PC-3 (cell line): ENCODE measurements around the gene MMRN1. TPM values are rescaled to one million over a fixed set of nuclear protein-coding genes. Genes with fewer than 3 reads are reported as not detected.
"Not testable (repeated sequence)": the region's sequence is repeated elsewhere in the genome, so short reads cannot be mapped to it uniquely, and the experiment has no call there.

Experiments used
- ATAC-seq: fragments of 200-7000 bp; cut with Tn5 transposase; 2 replicates; pipeline ENCODE4 v1.9.1; 2020; ENCODE audit warnings: mild to moderate bottlenecking, moderate library complexity
- BruUV-seq: library from RNA; stranded (reverse); fragments of 400-500 nt; replicated peaks from 2 replicates; lab custom pipeline; 2021; lab: Mats Ljungman, UMichigan
- CTCF ChIA-PET: fragments of 300-600 bp; sonication (Branson Sonifier 250); formaldehyde crosslinking; loops from one replicate; lab custom pipeline; 2022; ENCODE audit warnings: antibody characterized with exemption; lab: Charles Lee
- POLR2A ChIA-PET: fragments of 300-600 bp; sonication (Branson Sonifier 250); formaldehyde crosslinking; loops from one replicate; lab custom pipeline; 2022; ENCODE audit warnings: antibody characterized with exemption; ENCODE audit not compliant: unreplicated experiment; lab: Charles Lee
- DNase-seq: peaks from one replicate; pipeline ENCODE4 v3.0.0-alpha.2; 2015
- H2AFZ ChIP-seq: fragments of 300-600 bp; sonication (generic); 2 replicates; pipeline ENCODE4 v1.6.0; 2016; ENCODE audit warnings: antibody characterized with exemption, low read length
- H3F3A ChIP-seq: fragments of 300-600 bp; sonication (generic); one replicate; pipeline ENCODE4 v1.6.0; 2017; ENCODE audit warnings: antibody characterized with exemption, low read length, control low read depth, mild to moderate bottlenecking; ENCODE audit not compliant: unreplicated experiment
- H3K27ac ChIP-seq: fragments of 300-600 bp; sonication (generic); 2 replicates; pipeline ENCODE4 v1.5.1; 2016; ENCODE audit warnings: mild to moderate bottlenecking, low read length
- H3K27me3 ChIP-seq: fragments of 300-600 bp; sonication (generic); 2 replicates; pipeline ENCODE4 v1.6.1; 2016; ENCODE audit warnings: low read length, mixed read lengths
- H3K36me3 ChIP-seq: fragments of 300-600 bp; sonication (generic); 2 replicates; pipeline ENCODE4 v1.6.1; 2016; ENCODE audit warnings: low read depth, mixed run types, low read length, mixed read lengths
- H3K4me1 ChIP-seq: fragments of 300-600 bp; sonication (generic); 2 replicates; pipeline ENCODE4 v1.5.1; 2016; ENCODE audit warnings: low read length; ENCODE audit not compliant: insufficient read depth
- H3K4me2 ChIP-seq: fragments of 300-600 bp; sonication (generic); 2 replicates; pipeline ENCODE4 v1.6.0; 2016; ENCODE audit warnings: low read length
- H3K4me3 ChIP-seq: fragments of 300-600 bp; sonication (generic); 2 replicates; pipeline ENCODE4 v1.5.1; 2016; ENCODE audit warnings: mild to moderate bottlenecking, low read length, mixed read lengths
- H3K79me2 ChIP-seq: fragments of 300-600 bp; sonication (generic); 2 replicates; pipeline ENCODE4 v1.6.1; 2017; ENCODE audit warnings: low read length, mixed read lengths
- H3K9ac ChIP-seq: fragments of 300-600 bp; sonication (generic); 2 replicates; pipeline ENCODE4 v1.6.0; 2016; ENCODE audit warnings: mild to moderate bottlenecking, low read length
- H3K9me2 ChIP-seq: fragments of 300-600 bp; sonication (generic); replicated peaks from 2 replicates; pipeline ENCODE4 v1.6.1; 2016; ENCODE audit warnings: mixed run types, low read length, mixed read lengths
- H3K9me3 ChIP-seq: fragments of 300-600 bp; sonication (generic); 2 replicates; pipeline ENCODE4 v1.6.1; 2016; ENCODE audit warnings: low read length, mixed read lengths
- H4K20me1 ChIP-seq: fragments of 300-600 bp; sonication (generic); 2 replicates; pipeline ENCODE4 v1.6.1; 2016; ENCODE audit warnings: low read length, mixed read lengths
- EZH2 ChIP-seq: fragments of 300-600 bp; sonication (generic); IDR thresholded peaks from one replicate; pipeline ENCODE4 v1.6.1; 2017; ENCODE audit warnings: antibody characterized with exemption, mild to moderate bottlenecking, low read length; ENCODE audit not compliant: unreplicated experiment
- EZH2phosphoT487 ChIP-seq: fragments of 300-600 bp; sonication (generic); IDR thresholded peaks from 2 replicates; pipeline ENCODE4 v1.6.1; 2018; ENCODE audit warnings: mild to moderate bottlenecking, antibody characterized with exemption, low read length, borderline replicate concordance
- intact Hi-C: fragments of 100-400 bp; cut with micrococcal nuclease; formaldehyde crosslinking; loops from 2 replicates; pipeline ENCODE4 v1.9.0; 2023
- total RNA-seq: library from RNA; depleted of rRNA; stranded (reverse); fragments of >200 nt; gene quantifications from 2 replicates; pipeline ENCODE4 v1.2.3, GENCODE V29; 2014
- TF ChIP-seq, protein P1 (sequence below): fragments of 300-600 bp; sonication (generic); conservative IDR thresholded peaks from 2 replicates; pipeline ENCODE4 v1.5.1; 2017; ENCODE audit warnings: antibody characterized with exemption, low read depth, mild to moderate bottlenecking, low read length

MMRN1 gene
- total RNA-seq, 1 experiment from 2014 or later = 0.73 TPM

DNA sequence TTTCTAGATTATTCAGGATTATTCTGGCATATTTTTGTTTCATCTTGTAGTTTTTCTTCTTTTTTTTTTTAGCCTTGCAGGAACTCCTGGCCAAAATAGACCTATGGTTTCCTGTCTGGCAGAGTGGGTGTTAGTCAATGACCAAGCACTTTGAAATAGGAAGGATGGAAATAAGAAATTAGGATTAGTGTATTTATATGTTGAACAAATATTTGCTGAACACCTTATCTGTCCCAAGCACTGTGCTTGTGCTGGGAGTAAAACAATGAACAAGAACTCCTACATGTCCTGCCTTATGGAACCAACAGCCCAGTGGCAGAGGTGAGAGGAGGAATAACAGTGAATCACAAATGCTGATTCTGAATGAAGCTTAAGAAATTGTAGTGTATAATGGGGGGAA, 4.5 kb downstream of the MMRN1 start:
- ChIA-PET POLR2A (no interaction called here), CTCF (no interaction called here)
- DNase-seq (no peak), ATAC-seq (no peak)
- peaks cover 49% of the 10 kb centered on the region for H3K27me3 ChIP-seq
- TF ChIP-seq EZH2 = no peak
- H3K4me3 ChIP-seq = no peak overlapping the region
- no peaks in the 10 kb centered on the region for H3K36me3 ChIP-seq
- intact Hi-C loops = no loop called here
- H3K9ac ChIP-seq = no peak overlapping the region
- no peaks in the 10 kb centered on the region for H4K20me1 ChIP-seq
- no peak overlapping the region for H3K4me2 ChIP-seq
- H3K9me3 ChIP-seq = no peaks in the 10 kb centered on the region
- H3K27ac ChIP-seq = no peak overlapping the region
- H3K4me1 ChIP-seq = no peaks in the 10 kb centered on the region
- H3K79me2 ChIP-seq = no peaks in the 10 kb centered on the region
- no peak overlapping the region for H2AFZ ChIP-seq
- no peaks in the 10 kb centered on the region for H3F3A ChIP-seq
- BruUV-seq = no TSS peak
- no peaks in the 10 kb centered on the region for H3K9me2 ChIP-seq

- H3K36me3 ChIP-seq = no peaks in the 10 kb centered on the region
- intact Hi-C loops = loop anchor here (2.0 to 10.0 kb wide), 6 partner anchors 243 to 735 kb away; no protein-coding TSS in a partner anchor
- no peaks in the 10 kb centered on the region for H3K9me2 ChIP-seq
- no peaks in the 10 kb centered on the region for H3K4me1 ChIP-seq
- no peak overlapping the region for H3K4me3 ChIP-seq
- TF ChIP-seq EZH2 (no peak), EZH2phosphoT487 (no peak)
- TF ChIP-seq, protein P1, sequence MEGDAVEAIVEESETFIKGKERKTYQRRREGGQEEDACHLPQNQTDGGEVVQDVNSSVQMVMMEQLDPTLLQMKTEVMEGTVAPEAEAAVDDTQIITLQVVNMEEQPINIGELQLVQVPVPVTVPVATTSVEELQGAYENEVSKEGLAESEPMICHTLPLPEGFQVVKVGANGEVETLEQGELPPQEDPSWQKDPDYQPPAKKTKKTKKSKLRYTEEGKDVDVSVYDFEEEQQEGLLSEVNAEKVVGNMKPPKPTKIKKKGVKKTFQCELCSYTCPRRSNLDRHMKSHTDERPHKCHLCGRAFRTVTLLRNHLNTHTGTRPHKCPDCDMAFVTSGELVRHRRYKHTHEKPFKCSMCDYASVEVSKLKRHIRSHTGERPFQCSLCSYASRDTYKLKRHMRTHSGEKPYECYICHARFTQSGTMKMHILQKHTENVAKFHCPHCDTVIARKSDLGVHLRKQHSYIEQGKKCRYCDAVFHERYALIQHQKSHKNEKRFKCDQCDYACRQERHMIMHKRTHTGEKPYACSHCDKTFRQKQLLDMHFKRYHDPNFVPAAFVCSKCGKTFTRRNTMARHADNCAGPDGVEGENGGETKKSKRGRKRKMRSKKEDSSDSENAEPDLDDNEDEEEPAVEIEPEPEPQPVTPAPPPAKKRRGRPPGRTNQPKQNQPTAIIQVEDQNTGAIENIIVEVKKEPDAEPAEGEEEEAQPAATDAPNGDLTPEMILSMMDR = no peak
- no peaks in the 10 kb centered on the region for H3F3A ChIP-seq
- ATAC-seq = no peak
- no peaks in the 10 kb centered on the region for H4K20me1 ChIP-seq
- no peaks in the 10 kb centered on the region for H3K9me3 ChIP-seq
- POLR2A ChIA-PET = no interaction called here
- H3K27me3 ChIP-seq = peaks cover 48% of the 10 kb centered on the region
- H3K27ac ChIP-seq = no peak overlapping the region
- H2AFZ ChIP-seq = no peak overlapping the region
- no peak for DNase-seq
- H3K4me2 ChIP-seq = no peak overlapping the region
- no peaks in the 10 kb centered on the region for H3K79me2 ChIP-seq
- CTCF ChIA-PET = no interaction called here
- no peak overlapping the region for H3K9ac ChIP-seq
- no TSS peak for BruUV-seq
Observed at GRCh38 chr4:89899854-89900253, 5.2 kb downstream of the MMRN1 start.

GRCh38 chr4:89901808-89902431, 7.3 kb downstream of the MMRN1 start:
- H3K4me1 ChIP-seq, H3K36me3 ChIP-seq, H3K9ac ChIP-seq, CTCF ChIA-PET, H3K79me2 ChIP-seq, H3K27ac ChIP-seq, H3K9me2 ChIP-seq, H3K9me3 ChIP-seq, H3K4me3 ChIP-seq, H3F3A ChIP-seq, H2AFZ ChIP-seq, BruUV-seq, H4K20me1 ChIP-seq, H3K4me2 ChIP-seq, POLR2A ChIA-PET: not testable (repeated sequence)
- peak; percentile 70 for DNase-seq
- intact Hi-C loops = loop anchor here (1.0 to 10.0 kb wide), 7 partner anchors 123 to 737 kb away; no protein-coding TSS in a partner anchor
- ATAC-seq = peak; percentile 95
- TF ChIP-seq, protein P1 = peak; percentile 67
- H3K27me3 ChIP-seq = peaks cover 44% of the 10 kb centered on the region
